DMS 273 (cell line): ENCODE data around the gene BLOC1S4.
"Not testable (repeated sequence)": the region's sequence is repeated elsewhere in the genome, so short reads cannot be mapped to it uniquely, and the experiment has no call there.

ENCODE experiments used
- DNase-seq: peaks from one replicate; lab custom pipeline; 2025; ENCODE audit not compliant: unreplicated experiment; lab: John Stamatoyannopoulos, UW

The BLOC1S4 gene

GRCh38 chr4:6734165-6734786 lies 18.3 kb downstream of the BLOC1S4 start:
- no peak for DNase-seq

- no peak for DNase-seq
These were observed 23.9 kb downstream of the BLOC1S4 start for GRCh38 chr4:6739920-6740319.

- no peak for DNase-seq
These were observed 24.4 kb downstream of the BLOC1S4 start for GRCh38 chr4:6740347-6740746.

GRCh38 chr4:6742507-6742906 lies 26.5 kb downstream of the BLOC1S4 start:
- no peak for DNase-seq

- DNase-seq = no peak
These were observed 27.0 kb downstream of the BLOC1S4 start for GRCh38 chr4:6742989-6743388.

GRCh38 chr4:6746721-6747293 lies 30.8 kb downstream of the BLOC1S4 start:
- DNase-seq = no peak

GRCh38 chr4:6747294-6748051 lies 31.5 kb downstream of the BLOC1S4 start:
- peak; percentile 29 for DNase-seq

- DNase-seq = no peak
These were observed 32.3 kb downstream of the BLOC1S4 start for GRCh38 chr4:6748286-6748685.

GRCh38 chr4:6749340-6750171 lies 33.6 kb downstream of the BLOC1S4 start:
- DNase-seq = no peak

GRCh38 chr4:6750286-6751221 lies 34.6 kb downstream of the BLOC1S4 start:
- no peak for DNase-seq

GRCh38 chr4:6751611-6752485 lies 35.9 kb downstream of the BLOC1S4 start:
- no peak for DNase-seq

- DNase-seq = no peak
These were observed 36.5 kb downstream of the BLOC1S4 start for GRCh38 chr4:6752486-6752829.

GRCh38 chr4:6753103-6753560 lies 37.2 kb downstream of the BLOC1S4 start:
- no peak for DNase-seq

- DNase-seq = no peak
These were observed 37.9 kb downstream of the BLOC1S4 start for GRCh38 chr4:6753891-6754290.

GRCh38 chr4:6754481-6755087 lies 38.6 kb downstream of the BLOC1S4 start:
- no peak for DNase-seq

GRCh38 chr4:6755088-6755753 lies 39.2 kb downstream of the BLOC1S4 start:
- no peak for DNase-seq

GRCh38 chr4:6756345-6756744 lies 40.4 kb downstream of the BLOC1S4 start:
- DNase-seq = not testable (repeated sequence)

- no peak for DNase-seq
These were observed 42.8 kb downstream of the BLOC1S4 start for GRCh38 chr4:6758728-6759127.
